HG03095 (cell line): ENCODE data around the gene HEXA.
"Not testable (repeated sequence)": the region's sequence is repeated elsewhere in the genome, so short reads cannot be mapped to it uniquely, and the experiment has no call there.

Source experiments
- ATAC-seq: cut with Tn5 transposase; IDR thresholded peaks from one replicate; pipeline ENCODE4 v1.9.1; 2021; ENCODE audit warnings: moderate library complexity; ENCODE audit not compliant: unreplicated experiment

The HEXA gene

DNA sequence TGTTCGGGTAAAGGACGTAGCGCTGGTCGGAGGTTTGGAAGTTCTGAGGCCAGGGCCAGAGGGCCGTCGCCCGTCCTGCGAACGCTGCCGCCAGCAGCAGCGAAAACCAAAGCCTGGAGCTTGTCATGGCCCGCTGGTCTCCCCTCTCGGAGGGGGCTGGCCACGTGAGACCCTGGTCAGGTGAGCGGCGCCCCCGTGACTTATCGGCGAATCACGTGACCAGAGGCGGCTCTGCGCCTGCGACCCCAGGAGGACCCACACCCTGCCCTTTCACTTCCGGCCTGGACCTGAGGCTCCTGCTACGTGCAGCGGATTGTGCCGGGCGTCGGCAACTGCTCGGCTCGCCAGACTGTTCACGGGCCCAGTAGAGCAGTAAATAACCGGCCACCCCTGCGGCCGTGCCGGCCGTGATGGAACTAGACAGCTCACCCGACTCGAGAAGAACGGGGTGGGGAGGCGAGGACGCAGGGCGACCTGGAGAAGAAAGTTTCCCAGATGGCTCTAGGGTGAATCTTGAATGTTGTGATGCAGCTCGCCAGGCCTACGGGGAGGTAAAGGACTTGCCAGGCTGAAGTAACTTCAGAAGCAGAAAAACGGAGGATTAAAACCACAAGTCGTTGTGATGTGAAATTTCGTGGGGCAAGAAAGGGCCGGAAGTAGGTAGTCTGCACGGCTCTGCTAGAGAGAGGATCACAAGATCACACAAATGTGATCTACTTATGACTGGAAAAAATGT is at the start of gene HEXA:
HEXA (minus strand) TSS at position 169 of the 736 bp plus-strand sequence; CDS start at position 127, 42 bp downstream.
- peak; percentile 82 for ATAC-seq

DNA sequence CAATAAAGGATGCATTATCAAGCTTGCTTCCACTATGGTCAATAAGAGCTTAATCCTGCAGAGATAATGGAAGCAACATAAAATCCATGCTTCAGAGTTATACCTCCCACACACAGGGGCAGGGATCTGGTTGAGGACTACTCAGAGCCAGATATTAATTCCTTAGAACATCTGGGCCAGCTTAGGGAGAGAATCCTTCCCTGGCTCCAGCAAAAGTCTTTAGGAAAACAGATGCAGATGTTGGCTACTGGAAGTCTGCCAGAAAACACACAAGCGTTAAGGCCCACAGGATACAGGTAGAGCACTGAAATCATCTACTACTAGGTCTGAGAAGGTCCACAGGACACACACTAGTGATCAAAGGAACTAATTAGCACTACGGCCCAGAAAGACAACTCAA is 47.4 kb upstream of the HEXA start:
- no peak for ATAC-seq

DNA sequence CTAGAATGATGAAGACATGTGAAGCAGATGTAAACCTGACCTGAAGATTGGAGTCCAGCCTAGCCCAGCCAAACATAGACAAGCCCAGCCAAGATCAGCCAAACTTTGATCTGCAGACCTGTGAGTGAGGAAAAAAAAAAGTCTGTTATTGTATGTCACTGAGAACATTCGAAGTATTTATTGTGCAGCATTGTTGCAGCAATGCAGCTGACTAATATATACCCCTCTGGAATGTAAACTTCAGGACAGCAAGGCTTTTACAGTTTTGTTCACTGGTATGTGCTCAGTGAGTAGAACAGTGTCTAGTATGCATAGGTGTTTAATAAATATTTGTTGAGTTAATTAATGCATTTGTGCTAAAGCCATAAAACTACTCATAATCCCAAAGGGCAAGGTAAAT is 45.7 kb upstream of the HEXA start:
- no peak for ATAC-seq

DNA sequence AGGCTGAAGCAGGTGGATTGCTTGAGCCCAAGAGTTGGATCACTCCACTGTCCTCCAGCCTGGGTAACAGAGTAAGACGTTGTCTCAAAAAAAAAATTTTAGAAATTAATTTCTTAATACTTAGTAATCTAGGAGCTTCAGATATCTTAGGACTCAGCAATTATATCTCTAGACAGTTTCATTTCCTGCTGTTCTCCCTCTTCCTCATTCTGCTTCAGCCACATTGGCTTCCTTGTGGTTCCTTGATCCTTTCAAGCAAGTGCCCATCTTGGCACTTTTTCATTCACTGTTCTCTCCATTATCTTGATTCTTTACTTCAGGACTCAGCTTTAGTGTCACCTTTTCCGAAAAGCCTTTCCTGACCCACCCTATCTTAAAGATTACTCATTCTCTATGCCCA is 44.8 kb upstream of the HEXA start:
- no peak for ATAC-seq

GRCh38 chr15:72419768-72420167 is 44.0 kb upstream of the HEXA start:
- not testable (repeated sequence) for ATAC-seq

DNA sequence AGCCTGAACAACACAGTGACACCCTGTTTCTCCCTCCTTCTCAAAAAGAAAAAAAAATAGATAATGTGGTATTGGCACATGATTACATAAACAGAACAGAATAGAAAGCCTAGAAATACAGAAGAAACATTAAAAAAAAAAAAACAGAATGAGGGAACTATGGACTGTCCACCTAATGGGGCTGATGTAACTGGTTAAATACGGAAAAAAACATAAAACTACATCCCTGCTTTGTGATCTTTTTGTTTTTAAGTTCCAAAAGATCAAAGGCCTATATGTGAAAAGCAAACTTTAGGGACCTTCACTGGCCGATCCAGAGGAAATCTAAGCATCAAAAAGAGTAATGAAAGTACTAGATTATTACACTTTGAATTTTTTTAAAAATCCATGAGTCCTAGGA is 39.5 kb upstream of the HEXA start:
- no peak for ATAC-seq

DNA sequence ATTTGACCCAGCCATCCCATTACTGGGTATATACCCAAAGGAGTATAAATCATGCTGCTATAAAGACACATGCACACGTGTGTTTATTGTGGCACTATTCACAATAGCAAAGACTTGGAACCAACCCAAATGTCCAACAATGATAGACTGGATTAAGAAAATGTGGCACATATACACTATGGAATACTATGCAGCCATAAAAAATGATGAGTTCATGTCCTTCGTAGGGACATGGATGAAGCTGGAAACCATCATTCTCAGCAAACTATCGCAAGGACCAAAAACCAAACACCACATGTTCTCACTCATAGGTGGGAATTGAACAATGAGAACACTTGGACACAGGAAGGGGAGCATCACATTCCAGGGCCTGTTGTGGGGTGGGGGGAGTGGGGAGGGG is 37.5 kb upstream of the HEXA start:
- not testable (repeated sequence) for ATAC-seq

DNA sequence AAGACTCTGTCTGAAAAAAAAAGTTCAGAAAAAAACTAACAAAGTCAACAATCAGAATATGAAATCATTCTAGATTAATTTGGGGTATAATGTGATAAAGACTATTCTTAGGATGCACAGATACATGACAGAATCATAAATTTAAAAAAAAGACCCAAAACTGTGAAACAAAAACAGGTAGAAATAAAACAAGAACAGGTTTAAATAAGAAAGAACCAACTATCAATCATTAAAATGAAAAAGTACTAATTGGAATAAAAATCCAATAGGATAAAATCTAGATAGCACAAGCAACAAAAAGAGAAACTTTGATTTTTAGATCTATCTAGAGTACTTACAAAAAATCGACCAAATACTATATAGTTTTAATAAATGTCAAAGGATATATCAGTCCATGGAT is 35.7 kb upstream of the HEXA start:
- no peak for ATAC-seq

DNA sequence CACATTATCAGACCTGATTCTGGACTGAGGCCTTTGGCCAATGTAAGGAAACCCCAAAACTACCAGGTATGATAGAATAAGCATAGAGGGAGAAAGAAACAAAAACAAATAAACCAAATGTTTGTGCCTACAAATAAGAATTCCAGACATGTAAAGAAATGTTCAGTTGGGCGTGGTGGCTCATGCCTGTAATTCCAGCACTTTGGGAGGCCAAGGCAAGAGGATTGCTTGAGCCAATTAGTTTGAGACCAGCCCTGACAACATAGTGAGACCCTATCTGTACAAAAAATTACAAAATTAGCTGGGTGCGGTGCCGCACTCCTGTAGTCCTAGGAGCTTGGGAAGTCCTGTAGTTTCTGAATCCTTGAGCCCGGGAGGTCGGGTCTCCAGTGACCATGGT is 35.3 kb upstream of the HEXA start:
- no peak for ATAC-seq

DNA sequence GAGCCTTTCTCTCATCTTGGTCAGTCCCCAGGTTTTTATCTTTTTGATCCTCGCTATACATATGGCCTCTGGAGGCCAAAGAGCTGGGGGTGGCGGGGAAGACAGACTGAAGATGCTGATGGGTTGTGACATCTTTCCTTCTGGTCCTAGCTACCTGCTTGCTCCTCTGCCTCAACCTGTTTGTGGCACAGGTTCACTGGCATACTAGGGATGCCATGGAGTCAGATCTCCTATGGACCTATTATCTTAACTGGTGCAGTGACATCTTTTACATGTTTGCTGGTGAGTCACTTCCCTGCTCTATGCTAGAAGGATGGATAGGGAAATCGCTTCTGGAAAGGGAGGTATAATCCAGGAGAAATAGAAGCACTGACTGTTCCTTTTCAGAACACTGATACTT is 31.1 kb upstream of the HEXA start:
- ATAC-seq = no peak

GRCh38 chr15:72404841-72405240 is 29.0 kb upstream of the HEXA start:
- no peak for ATAC-seq

- ATAC-seq = no peak
Measured at GRCh38 chr15:72404356-72404755, 28.5 kb upstream of the HEXA start.

- no peak for ATAC-seq
Measured at GRCh38 chr15:72402726-72403125, 26.9 kb upstream of the HEXA start.

DNA sequence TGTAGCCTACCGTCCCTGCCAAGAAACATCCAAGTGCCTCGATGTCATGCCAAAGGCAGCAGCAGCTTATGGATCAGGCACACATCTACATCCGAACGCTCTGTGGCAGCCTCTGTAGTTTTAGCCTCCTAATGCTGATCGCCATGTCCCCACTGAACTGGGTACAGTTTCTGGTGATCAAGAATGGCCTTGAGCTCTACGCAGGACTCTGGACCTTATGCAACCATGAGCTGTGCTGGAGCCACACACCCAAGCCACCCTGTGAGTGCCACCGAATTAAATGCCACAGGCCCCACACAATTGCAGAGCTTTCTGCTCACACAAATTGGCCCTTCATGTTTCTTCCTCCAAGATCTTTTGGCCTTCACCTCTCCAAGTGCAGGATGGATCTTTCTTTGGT is 22.8 kb upstream of the HEXA start:
- ATAC-seq = no peak

- no peak for ATAC-seq
Measured at GRCh38 chr15:72397796-72398588, 22.2 kb upstream of the HEXA start, which contains the start of gene TMEM202. Gene TMEM202, plus strand, starts transcription at chr15:72398305. Its CDS starts 22 bp downstream, at chr15:72398327.

DNA sequence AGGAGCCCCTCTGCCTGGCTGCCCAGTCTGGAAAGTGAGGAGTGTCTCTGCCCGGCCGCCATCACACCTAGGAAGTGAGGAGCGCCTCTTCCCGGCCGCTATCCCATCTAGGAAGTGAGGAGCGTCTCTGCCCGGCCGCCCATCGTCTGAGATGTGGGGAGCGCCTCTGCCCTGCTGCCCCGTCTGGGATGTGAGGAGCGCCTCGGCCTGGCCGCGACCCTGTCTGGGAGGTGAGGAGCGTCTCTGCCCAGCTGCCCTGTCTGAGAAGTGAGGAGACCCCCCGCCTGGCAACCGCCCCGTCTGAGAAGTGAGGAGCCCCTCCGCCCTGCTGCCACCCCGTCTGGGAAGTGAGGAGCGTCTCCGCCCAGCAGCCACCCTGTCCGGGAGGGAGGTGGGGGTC is 20.5 kb upstream of the HEXA start:
- ATAC-seq = not testable (repeated sequence)

- ATAC-seq = no peak
Measured at GRCh38 chr15:72389231-72389630, 13.4 kb upstream of the HEXA start.

DNA sequence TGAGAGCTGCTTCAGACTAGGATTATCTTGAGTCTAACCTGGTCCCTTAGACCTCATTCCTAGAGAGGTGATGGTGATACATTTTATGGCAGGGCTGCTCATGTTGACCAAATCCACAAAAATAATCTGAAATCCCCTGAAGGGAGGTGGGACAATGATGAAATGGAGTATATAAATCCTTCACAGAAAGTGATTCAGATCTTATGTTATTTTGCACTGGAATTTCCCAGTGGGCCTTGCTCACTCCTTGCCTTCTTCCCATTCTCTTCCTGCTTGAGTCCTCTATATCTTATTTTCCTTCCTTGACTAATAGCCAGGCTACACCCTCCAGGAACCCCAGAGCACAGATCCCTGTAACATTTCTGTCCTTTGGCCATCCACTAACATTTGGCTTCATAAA is 11.9 kb upstream of the HEXA start:
- no peak for ATAC-seq

- no peak for ATAC-seq
Measured at GRCh38 chr15:72382146-72382545, 6.3 kb upstream of the HEXA start.

DNA sequence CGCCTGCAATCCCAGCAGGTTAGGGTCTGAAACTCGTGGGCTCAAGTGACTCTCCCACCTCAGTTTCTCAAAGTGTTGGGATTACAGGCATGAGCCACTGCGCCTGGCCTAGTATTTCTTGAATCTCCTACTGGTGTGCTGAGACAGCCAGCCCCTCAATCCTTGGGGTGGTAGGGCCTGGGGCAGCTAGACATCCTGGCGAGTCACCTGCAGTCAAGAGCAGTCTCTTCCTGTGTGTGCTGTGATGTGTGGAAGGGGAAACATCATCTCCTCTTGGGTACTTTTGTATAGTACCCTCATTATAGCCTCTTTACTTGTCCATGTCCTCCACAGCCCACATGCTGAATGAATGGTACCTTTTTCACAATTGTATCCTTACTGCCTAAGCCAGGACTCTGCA is 4.9 kb upstream of the HEXA start:
- ATAC-seq = no peak

GRCh38 chr15:72379856-72380430 is 4.1 kb upstream of the HEXA start:
- no peak for ATAC-seq

DNA sequence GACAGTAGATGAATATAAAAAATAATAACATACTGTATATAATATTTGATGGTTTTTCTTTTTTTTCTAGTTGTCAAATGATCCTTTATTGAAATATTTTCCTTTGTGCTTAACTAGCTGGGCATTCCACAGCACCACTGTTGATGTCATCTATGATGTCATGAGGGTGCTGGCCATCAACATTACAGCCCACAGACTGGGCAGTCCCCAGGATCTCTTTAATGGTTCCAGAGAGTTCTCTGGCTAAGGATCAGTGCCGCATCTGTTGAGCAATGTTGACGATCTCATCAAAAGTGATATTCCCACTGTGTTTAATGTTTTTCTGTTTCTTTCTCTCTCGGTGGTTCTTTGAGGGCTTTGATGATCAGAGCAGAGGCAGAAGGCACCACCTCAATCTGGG is 3.3 kb upstream of the HEXA start:
- ATAC-seq = not testable (repeated sequence)
